Osteoblast (primary cell): ENCODE data around the gene ALCAM. TPM values are rescaled to one million over a fixed set of nuclear protein-coding genes. Genes with fewer than 3 reads are reported as not detected.

Experiments
- DNase-seq: peaks from one replicate; pipeline ENCODE4 v3.0.0; 2011; ENCODE audit warnings: low spot score, mixed read lengths; ENCODE audit not compliant: insufficient read length; ENCODE audit errors: missing footprints
- H2AFZ ChIP-seq: 2 replicates; pipeline ENCODE4 v1.6.0; 2011; ENCODE audit warnings: mild to moderate bottlenecking, low read length
- H3K27ac ChIP-seq: 2 replicates; pipeline ENCODE4 v1.5.1; 2011; ENCODE audit warnings: mild to moderate bottlenecking, low read depth, low read length, moderate library complexity
- H3K27me3 ChIP-seq: 2 replicates; pipeline ENCODE4 v1.6.0; 2012; ENCODE audit warnings: mild to moderate bottlenecking, control low read depth, inconsistent platforms, low read length, moderate library complexity; ENCODE audit not compliant: insufficient read depth
- H3K36me3 ChIP-seq: 2 replicates; pipeline ENCODE4 v1.5.1; 2011; ENCODE audit warnings: mild to moderate bottlenecking, low read length, control low read depth, moderate library complexity; ENCODE audit not compliant: insufficient read depth
- H3K4me1 ChIP-seq: 2 replicates; pipeline ENCODE4 v1.5.1; 2011; ENCODE audit warnings: mild to moderate bottlenecking, low read length, control low read depth, moderate library complexity; ENCODE audit not compliant: insufficient read depth
- H3K4me2 ChIP-seq: 2 replicates; pipeline ENCODE4 v1.6.0; 2011; ENCODE audit warnings: mild to moderate bottlenecking, low read length; ENCODE audit not compliant: insufficient read depth
- H3K4me3 ChIP-seq: fragments of 200-600 bp; sonication (generic); 3 replicates; pipeline ENCODE4 v1.5.1; 2012; ENCODE audit warnings: mild to moderate bottlenecking, low read length, inconsistent platforms; ENCODE audit not compliant: insufficient read depth
- H3K79me2 ChIP-seq: 2 replicates; pipeline ENCODE4 v1.6.0; 2012; ENCODE audit warnings: mild to moderate bottlenecking, low read length, control low read depth, inconsistent platforms; ENCODE audit not compliant: insufficient read depth
- H3K9me3 ChIP-seq: 2 replicates; pipeline ENCODE4 v1.5.1; 2011; ENCODE audit warnings: low read depth, low read length, control low read depth
- H4K20me1 ChIP-seq: 2 replicates; pipeline ENCODE4 v1.6.0; 2012; ENCODE audit warnings: mild to moderate bottlenecking, low read length, control low read depth; ENCODE audit not compliant: insufficient read depth
- total RNA-seq: library from RNA; depleted of rRNA; stranded (reverse); fragments of >200 nt; gene quantifications from 2 replicates; pipeline ENCODE4 v1.2.3, GENCODE V29; 2012
- TF ChIP-seq, protein P1 (sequence below): IDR thresholded peaks from 2 replicates; pipeline ENCODE4 v1.5.1; 2011; ENCODE audit warnings: mild to moderate bottlenecking, low read depth, low read length, moderate library complexity; ENCODE audit errors: extremely low read depth

Gene ALCAM
- total RNA-seq, 1 donor, result 178 TPM

DNA sequence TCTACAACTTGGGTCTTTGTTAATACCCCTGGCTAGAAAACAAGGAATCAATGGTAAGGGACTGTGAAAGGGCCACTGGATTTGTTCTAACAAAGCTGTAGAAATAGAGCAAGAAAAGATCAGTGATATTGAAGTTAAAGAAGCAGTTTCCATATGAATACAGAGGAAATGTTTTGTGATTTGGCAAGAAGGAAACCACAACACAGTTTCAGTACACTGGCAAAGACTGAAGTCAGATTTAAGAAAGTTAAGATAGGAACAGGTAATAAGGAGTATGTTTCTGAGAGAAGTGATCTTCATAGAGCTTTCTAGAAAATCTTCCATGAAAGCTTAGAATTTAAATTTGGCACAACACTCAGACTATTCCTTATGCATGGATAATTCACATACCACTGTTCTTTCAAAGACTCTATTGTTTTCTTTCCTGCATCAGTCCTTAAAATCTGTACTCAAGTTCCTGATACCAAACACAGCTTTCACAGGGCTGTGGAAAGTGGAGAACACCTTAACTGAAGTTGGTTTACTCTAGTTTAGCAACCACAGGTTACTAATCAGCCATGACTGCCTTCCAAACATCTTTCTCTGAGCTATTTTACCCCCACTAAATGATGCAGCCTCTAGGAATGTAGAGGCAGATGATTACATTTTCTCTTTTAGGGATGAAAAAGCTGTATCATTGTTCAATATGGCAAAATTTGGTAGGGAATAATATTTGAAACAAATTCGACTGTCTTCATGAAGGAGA is 32.4 kb upstream of the ALCAM start:
- Histone ChIP-seq H2AFZ (no peak overlapping the region), H3K79me2 (no peaks in the 10 kb centered on the region), H3K27ac (peak overlapping the region; percentile 50), H3K4me1 (no peaks in the 10 kb centered on the region), H4K20me1 (no peaks in the 10 kb centered on the region), H3K9me3 (no peaks in the 10 kb centered on the region), H3K36me3 (no peaks in the 10 kb centered on the region), H3K4me3 (no peak overlapping the region), H3K27me3 (no peaks in the 10 kb centered on the region), H3K4me2 (no peak overlapping the region)
- TF ChIP-seq, protein P1, sequence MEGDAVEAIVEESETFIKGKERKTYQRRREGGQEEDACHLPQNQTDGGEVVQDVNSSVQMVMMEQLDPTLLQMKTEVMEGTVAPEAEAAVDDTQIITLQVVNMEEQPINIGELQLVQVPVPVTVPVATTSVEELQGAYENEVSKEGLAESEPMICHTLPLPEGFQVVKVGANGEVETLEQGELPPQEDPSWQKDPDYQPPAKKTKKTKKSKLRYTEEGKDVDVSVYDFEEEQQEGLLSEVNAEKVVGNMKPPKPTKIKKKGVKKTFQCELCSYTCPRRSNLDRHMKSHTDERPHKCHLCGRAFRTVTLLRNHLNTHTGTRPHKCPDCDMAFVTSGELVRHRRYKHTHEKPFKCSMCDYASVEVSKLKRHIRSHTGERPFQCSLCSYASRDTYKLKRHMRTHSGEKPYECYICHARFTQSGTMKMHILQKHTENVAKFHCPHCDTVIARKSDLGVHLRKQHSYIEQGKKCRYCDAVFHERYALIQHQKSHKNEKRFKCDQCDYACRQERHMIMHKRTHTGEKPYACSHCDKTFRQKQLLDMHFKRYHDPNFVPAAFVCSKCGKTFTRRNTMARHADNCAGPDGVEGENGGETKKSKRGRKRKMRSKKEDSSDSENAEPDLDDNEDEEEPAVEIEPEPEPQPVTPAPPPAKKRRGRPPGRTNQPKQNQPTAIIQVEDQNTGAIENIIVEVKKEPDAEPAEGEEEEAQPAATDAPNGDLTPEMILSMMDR, result no peak
- no peak for DNase-seq

DNA sequence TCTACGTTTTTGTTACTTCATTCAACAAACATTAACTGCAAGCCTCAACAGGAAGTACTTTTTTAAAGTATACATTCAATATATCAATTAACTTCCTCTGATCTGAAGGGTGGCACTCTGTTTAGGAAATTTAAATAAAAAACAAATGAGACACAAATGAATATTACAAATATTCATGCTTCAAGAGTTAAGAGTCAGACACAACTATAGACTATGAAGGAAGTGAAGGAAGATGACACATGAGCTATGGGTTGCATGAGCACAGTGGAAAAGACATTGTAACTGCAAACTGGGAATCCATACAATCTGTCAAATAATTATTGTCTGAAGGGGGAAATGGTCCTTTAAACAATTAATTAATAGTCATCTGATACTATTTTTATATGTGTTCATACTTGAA is 26.8 kb upstream of the ALCAM start:
- Histone ChIP-seq H3K9me3 (no peaks in the 10 kb centered on the region), H3K27me3 (no peaks in the 10 kb centered on the region), H2AFZ (no peak overlapping the region), H3K36me3 (no peaks in the 10 kb centered on the region), H3K4me3 (no peak overlapping the region), H4K20me1 (no peaks in the 10 kb centered on the region), H3K4me1 (no peaks in the 10 kb centered on the region), H3K27ac (no peak overlapping the region), H3K4me2 (no peak overlapping the region), H3K79me2 (no peaks in the 10 kb centered on the region)
- TF ChIP-seq, protein P1, result no peak
- DNase-seq, result no peak

DNA sequence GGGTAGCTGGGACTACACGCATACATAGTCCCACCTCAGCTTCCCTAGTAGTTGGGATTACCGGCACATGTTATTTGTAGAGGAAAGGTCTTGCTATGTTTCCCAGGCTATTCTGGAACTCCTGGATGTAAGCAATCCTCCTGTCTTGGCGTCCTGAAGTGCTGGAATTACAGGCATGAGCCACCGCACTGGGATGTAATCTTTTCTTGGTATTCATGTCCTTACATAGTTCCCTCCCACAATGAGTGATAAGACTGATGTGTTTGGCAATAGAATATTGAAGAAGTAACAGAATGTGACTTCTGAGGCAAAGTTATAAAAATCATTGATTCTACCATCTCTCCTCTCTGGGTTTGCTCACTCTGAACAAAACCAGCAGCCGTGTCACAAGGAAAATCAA is 22.7 kb upstream of the ALCAM start:
- no peaks in the 10 kb centered on the region for H3K4me1 ChIP-seq
- DNase-seq, result peak; percentile 54
- no peak overlapping the region for H3K27ac ChIP-seq
- H3K9me3 ChIP-seq, result no peaks in the 10 kb centered on the region
- no peaks in the 10 kb centered on the region for H3K27me3 ChIP-seq
- no peak overlapping the region for H3K4me2 ChIP-seq
- no peaks in the 10 kb centered on the region for H3K36me3 ChIP-seq
- no peak overlapping the region for H3K4me3 ChIP-seq
- TF ChIP-seq, protein P1, result no peak
- no peaks in the 10 kb centered on the region for H3K79me2 ChIP-seq
- no peaks in the 10 kb centered on the region for H4K20me1 ChIP-seq
- no peak overlapping the region for H2AFZ ChIP-seq

DNA sequence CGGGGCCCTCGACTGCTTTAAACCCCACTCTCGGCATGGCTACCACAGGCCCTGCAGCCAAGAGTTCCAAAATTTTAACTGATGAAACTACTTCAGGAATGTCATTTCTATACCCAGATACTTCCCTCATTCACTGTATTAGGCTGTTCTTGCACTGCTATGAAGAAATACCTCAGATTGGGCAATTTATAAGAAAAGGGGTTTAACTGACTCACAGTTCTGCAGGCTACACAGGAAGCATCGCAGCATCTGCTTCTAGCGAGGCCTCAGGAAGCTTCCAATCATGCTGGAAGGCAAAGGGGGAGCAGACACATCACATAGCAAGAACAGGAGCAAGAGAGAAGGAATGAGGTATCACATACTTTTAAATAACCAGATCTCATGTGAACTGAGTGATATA is 21.6 kb upstream of the ALCAM start:
- Histone ChIP-seq H3K9me3 (no peaks in the 10 kb centered on the region), H3K4me1 (no peaks in the 10 kb centered on the region), H3K4me2 (no peak overlapping the region), H3K4me3 (no peak overlapping the region), H4K20me1 (no peaks in the 10 kb centered on the region), H3K36me3 (no peaks in the 10 kb centered on the region), H3K27me3 (no peaks in the 10 kb centered on the region), H3K27ac (no peak overlapping the region), H2AFZ (no peak overlapping the region), H3K79me2 (no peaks in the 10 kb centered on the region)
- TF ChIP-seq, protein P1, result no peak
- DNase-seq, result no peak
